GM18520 (cell line): ENCODE measurements around the gene TAF11L14.

Experiments
- ATAC-seq: cut with Tn5 transposase; IDR thresholded peaks from one replicate; pipeline ENCODE4 v1.9.1; 2021; ENCODE audit not compliant: unreplicated experiment

Gene TAF11L14

DNA sequence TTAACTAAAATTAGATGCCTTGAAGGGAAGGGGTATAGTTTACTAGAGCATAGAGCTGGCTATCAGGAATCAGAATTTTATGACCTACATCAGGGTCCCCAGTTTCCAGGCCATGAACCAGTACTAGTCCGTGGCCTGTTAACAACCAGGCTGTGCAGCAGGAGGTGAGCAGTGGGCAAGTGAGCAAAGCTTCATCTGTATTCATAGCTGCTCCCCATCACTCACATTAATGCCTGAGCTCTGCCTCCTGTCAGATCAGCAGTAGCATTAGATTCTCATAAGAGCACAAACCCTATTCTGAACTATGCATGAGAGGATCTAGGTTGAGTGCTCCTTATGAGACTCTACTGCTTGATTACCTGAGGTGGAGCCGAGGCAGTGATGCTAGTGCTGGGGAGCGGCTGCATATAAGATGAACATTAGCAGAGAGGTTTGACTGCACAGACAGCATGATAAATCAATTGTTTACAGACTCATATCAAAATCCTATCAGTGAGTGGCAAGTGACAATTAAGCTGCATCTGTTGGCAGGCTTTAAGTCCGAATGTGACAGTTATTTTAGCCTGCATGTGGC, 44.6 kb downstream of the TAF11L14 start:
- no peak for ATAC-seq

GRCh38 chr5:17679597-17680203, 45.4 kb downstream of the TAF11L14 start:
- no peak for ATAC-seq

DNA sequence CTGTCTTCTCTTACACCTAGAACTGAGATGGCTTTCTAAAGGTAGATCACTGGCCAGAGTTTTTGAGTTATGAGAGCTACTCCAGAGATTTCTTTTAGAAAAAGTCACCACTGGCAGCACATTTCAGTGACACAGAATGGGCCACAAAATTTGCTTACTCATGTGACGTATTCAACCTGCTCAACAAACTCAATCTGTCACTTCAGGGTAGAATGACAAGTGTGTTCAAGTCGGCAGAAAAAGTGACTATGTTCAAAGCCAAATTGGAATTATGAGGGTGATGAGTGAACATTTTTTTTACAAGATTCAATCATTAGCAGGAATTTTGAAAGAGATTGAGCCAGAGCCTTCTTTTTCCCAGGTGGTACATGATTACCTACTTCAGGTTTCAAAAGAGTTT, 46.5 kb downstream of the TAF11L14 start:
- ATAC-seq, result no peak
